GM12801 (cell line): ENCODE results near the gene DNMBP.

ENCODE experiments used
- CTCF ChIP-seq: IDR thresholded peaks from one replicate; pipeline ENCODE4 v1.5.1; 2011; ENCODE audit warnings: control low read depth; ENCODE audit not compliant: insufficient read length; ENCODE audit errors: extremely low read depth

Gene DNMBP

DNA sequence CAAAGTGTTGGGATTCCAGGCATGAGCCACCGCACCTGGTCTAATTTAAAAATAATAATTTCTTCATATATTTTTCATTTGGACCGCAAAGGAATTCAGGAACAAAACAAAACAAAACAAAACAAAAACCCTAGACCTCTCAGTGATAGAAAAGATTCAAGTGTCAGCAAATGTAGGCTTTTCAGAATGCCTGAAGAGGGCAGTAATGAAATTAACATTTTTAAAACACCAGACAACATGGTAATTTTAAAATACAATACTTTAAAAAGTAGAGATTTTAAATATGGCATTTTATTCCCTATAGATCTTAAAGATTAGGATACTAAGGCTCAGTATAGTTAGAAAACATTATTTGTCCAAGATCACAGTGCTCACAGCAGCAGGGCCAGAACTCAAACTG is 36.6 kb downstream of the DNMBP start:
- no peak for TF ChIP-seq CTCF

- TF ChIP-seq CTCF = no peak
Measured at GRCh38 chr10:99967961-99968360, 41.8 kb downstream of the DNMBP start.

DNA sequence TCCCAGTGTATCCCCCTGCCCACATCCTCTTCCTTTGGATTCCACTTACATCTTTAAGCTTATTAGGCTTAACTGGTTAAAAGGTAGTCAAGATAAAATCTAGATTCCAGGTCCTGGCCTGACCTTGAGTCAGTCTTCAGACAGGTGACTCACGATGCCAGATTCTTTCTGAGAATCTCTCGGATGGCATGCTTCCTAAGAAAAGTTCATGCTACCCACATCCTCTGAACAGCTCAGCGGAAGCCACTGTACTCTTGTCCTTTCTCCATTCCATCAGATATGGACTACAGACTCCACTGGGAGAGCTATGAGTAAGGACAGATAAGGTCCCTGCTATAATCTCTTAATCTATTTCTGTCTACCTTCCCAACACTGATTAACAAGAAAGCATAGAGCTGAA is 43.4 kb downstream of the DNMBP start:
- TF ChIP-seq CTCF = no peak

GRCh38 chr10:99965700-99966099 is 44.0 kb downstream of the DNMBP start:
- TF ChIP-seq CTCF = no peak

- no peak for TF ChIP-seq CTCF
Measured at GRCh38 chr10:99964791-99965190, 45.0 kb downstream of the DNMBP start.

GRCh38 chr10:99958806-99959205 is 50.9 kb downstream of the DNMBP start:
- TF ChIP-seq CTCF = no peak

DNA sequence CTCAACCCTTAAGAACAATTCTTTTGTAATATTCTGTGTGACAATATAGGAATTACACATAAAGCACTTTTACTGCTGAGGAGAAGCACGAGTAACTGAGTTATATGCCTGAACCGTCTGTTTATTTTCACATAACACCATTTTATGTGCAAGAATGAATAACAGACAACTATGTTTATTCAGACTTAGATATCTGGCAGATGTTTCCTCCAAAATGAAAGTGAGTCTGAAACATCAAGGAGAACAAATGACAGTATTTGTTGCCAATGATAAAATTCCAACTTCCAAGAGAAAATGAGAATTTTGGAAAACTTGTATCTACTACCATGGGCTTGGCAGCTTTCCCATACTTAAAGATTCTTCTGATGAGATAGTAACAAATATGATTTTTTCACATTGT is 51.4 kb downstream of the DNMBP start:
- no peak for TF ChIP-seq CTCF

- TF ChIP-seq CTCF = no peak
Measured at GRCh38 chr10:99952799-99953198, 56.9 kb downstream of the DNMBP start.
